HepG2 (cell line): ENCODE measurements around the gene CYP27B1. TPM values are rescaled to one million over a fixed set of nuclear protein-coding genes. Genes with fewer than 3 reads are reported as not detected.
A peak's percentile ranks its signal among the peaks of the same experiment; 100 is the strongest.

ENCODE experiments used
- CCAR2 ChIP-seq: fragments of 200-400 bp; formaldehyde crosslinking; optimal IDR thresholded peaks from 2 replicates; pipeline ENCODE3; 2018; ENCODE audit warnings: low read depth, mild to moderate bottlenecking, low read length, moderate library complexity
- DPF2 ChIP-seq: sonication (generic); formaldehyde crosslinking; IDR thresholded peaks from 2 replicates; pipeline ENCODE4 v1.4.0; 2020; ENCODE audit warnings: mild to moderate bottlenecking, low read depth, missing genetic modification reagents, borderline replicate concordance
- FIP1L1 ChIP-seq: fragments of 200-400 bp; formaldehyde crosslinking; IDR thresholded peaks from 2 replicates; pipeline ENCODE4 v1.6.1; 2018; ENCODE audit warnings: low read depth, mild to moderate bottlenecking, low read length, moderate library complexity, borderline replicate concordance; ENCODE audit not compliant: insufficient read depth
- FOXO4 ChIP-seq: sonication (generic); formaldehyde crosslinking; conservative IDR thresholded peaks from 2 replicates; pipeline ENCODE4 v1.8.1; 2023; ENCODE audit warnings: missing genetic modification reagents
- IRF1 ChIP-seq: sonication (generic); formaldehyde crosslinking; IDR thresholded peaks from 2 replicates; pipeline ENCODE4 v1.4.0; 2020; ENCODE audit warnings: low read depth, mild to moderate bottlenecking, missing genetic modification reagents
- KDM5A ChIP-seq: fragments of 200-600 bp; sonication (generic); IDR thresholded peaks from 2 replicates; pipeline ENCODE4 v1.7.0; 2018; ENCODE audit warnings: antibody characterized with exemption, mild to moderate bottlenecking, low read length, borderline replicate concordance
- KLF12 ChIP-seq: sonication (generic); formaldehyde crosslinking; IDR thresholded peaks from 2 replicates; pipeline ENCODE4 v1.4.0; 2020; ENCODE audit warnings: missing genetic modification reagents, borderline replicate concordance
- NR2F6 ChIP-seq, 2 experiments: IDR thresholded peaks; 2 replicates each; pipeline ENCODE4 v1.6.1; 2016; ENCODE audit warnings: antibody characterized with exemption in 1 of 2, mild to moderate bottlenecking in 1 of 2
- PCBP2 ChIP-seq: fragments of 200-400 bp; formaldehyde crosslinking; optimal IDR thresholded peaks from 2 replicates; pipeline ENCODE3; 2018; ENCODE audit warnings: low read length, low read depth; ENCODE audit not compliant: poor library complexity, severe bottlenecking
- SOX6 ChIP-seq, 2 experiments: fragments of 450-650 bp in 1 of 2; sonication (generic) in 1 of 2; formaldehyde crosslinking in 1 of 2; IDR thresholded peaks; 2 replicates each; pipeline versions ENCODE4 v1.4.0 to v1.6.1; 2017 to 2020; ENCODE audit warnings: antibody characterized with exemption in 1 of 2, mild to moderate bottlenecking in 1 of 2, missing genetic modification reagents in 1 of 2
- TRAFD1 ChIP-seq: sonication (generic); formaldehyde crosslinking; IDR thresholded peaks from 2 replicates; pipeline ENCODE4 v1.5.1; 2020; ENCODE audit warnings: missing genetic modification reagents, mild to moderate bottlenecking, borderline replicate concordance
- ZFP91 ChIP-seq: sonication (generic); formaldehyde crosslinking; IDR thresholded peaks from 2 replicates; pipeline ENCODE4 v1.9.0; 2022; ENCODE audit warnings: missing genetic modification reagents, mild to moderate bottlenecking, borderline replicate concordance
- ZMYM4 ChIP-seq: sonication (generic); formaldehyde crosslinking; IDR thresholded peaks from 2 replicates; pipeline ENCODE4 v1.8.1; 2023; ENCODE audit warnings: mild to moderate bottlenecking, missing genetic modification reagents
- ZNF30 ChIP-seq: sonication (generic); formaldehyde crosslinking; IDR thresholded peaks from 2 replicates; pipeline ENCODE4 v1.5.0; 2020; ENCODE audit warnings: mild to moderate bottlenecking, missing genetic modification reagents
- ZNF383 ChIP-seq: sonication (generic); formaldehyde crosslinking; IDR thresholded peaks from 2 replicates; pipeline ENCODE4 v1.4.0; 2020; ENCODE audit warnings: missing genetic modification reagents, mild to moderate bottlenecking, borderline replicate concordance
- ZNF543 ChIP-seq: sonication (generic); formaldehyde crosslinking; IDR thresholded peaks from 2 replicates; pipeline ENCODE4 v1.4.0; 2020; ENCODE audit warnings: mild to moderate bottlenecking, missing genetic modification reagents
- ZNF629 ChIP-seq: sonication (generic); formaldehyde crosslinking; conservative IDR thresholded peaks from 2 replicates; pipeline ENCODE4 v1.5.0; 2020; ENCODE audit warnings: missing genetic modification reagents
- ZNF770 ChIP-seq: sonication (generic); formaldehyde crosslinking; IDR thresholded peaks from 2 replicates; pipeline ENCODE4 v1.5.0; 2020; ENCODE audit warnings: mild to moderate bottlenecking, missing genetic modification reagents
- ZNF878 ChIP-seq: sonication (generic); formaldehyde crosslinking; IDR thresholded peaks from 2 replicates; pipeline ENCODE4 v1.8.1; 2023; ENCODE audit warnings: mild to moderate bottlenecking, missing genetic modification reagents, moderate library complexity
- polyA plus RNA-seq, 8 experiments: library from polyadenylated mRNA; depleted of rRNA in 3 of 8; stranded (reverse) in 7 of 8; unstranded in 1 of 8; fragments of >200 nt; fragmentation: Illumina TruSeq in 4 of 8; extraction: Trizol in 4 of 8; gene quantifications; 2 replicates each; pipeline versions ENCODE4 v1.2.1 to v1.2.3, GENCODE V29; 2011 to 2016; ENCODE audit warnings: low read depth in 4 of 8, missing spikeins in 1 of 8, mixed read lengths in 1 of 8; ENCODE audit not compliant: insufficient read depth in 1 of 8
- total RNA-seq, 5 experiments: library from RNA; depleted of rRNA; stranded (reverse); fragments of >200 nt; fragmentation: Illumina TruSeq; extraction: Trizol; gene quantifications; 2 replicates each; pipeline ENCODE4 v1.2.3, GENCODE V29; 2016; ENCODE audit warnings: low read depth in 1 of 5

CYP27B1 gene
- total and polyA plus RNA-seq, 2 of the 13 experiments (the other 11 are each of a cell fraction or from before 2014, with no cell fraction given) = 2.3 to 3.0 TPM

GRCh38 chr12:57751788-57752667 lies 14.8 kb downstream of the CYP27B1 start, which contains the start of gene CDK4 (continued):
- TF ChIP-seq IRF1 (CRISPR knock-in tag) = no peak; the same call in 1 of the 2 replicates
- no peak for TF ChIP-seq PCBP2
- TF ChIP-seq NR2F6 (IDR thresholded peaks at IDR 0.05) = no peak; the same call in 1 of the 2 replicates
- TF ChIP-seq NR2F6 (CRISPR knock-in tag; IDR thresholded peaks at IDR 0.05) = peak; percentile 62; the same call in 1 of the 2 replicates
- peak; percentile 14 for TF ChIP-seq CCAR2
- TF ChIP-seq SOX6 (IDR thresholded peaks at IDR 0.05) = no peak
- TF ChIP-seq SOX6 (CRISPR knock-in tag; IDR thresholded peaks at IDR 0.05) = peak; percentile 84
- TF ChIP-seq TRAFD1 (CRISPR knock-in tag) = no peak; the same call in 1 of the 2 replicates
- TF ChIP-seq ZMYM4 (CRISPR knock-in tag) = peak; percentile 91
- peak; percentile 5; the same call in 1 of the 2 replicates for TF ChIP-seq ZNF878 (CRISPR knock-in tag)
- no peak for TF ChIP-seq FIP1L1
- TF ChIP-seq KDM5A = peak; percentile 81; the same call in 1 of the 2 replicates
- TF ChIP-seq DPF2 = no peak
- peak; percentile 96 for TF ChIP-seq ZFP91 (CRISPR knock-in tag)
- no peak for TF ChIP-seq ZNF30 (CRISPR knock-in tag)
- TF ChIP-seq ZNF543 = peak; percentile 76
- TF ChIP-seq ZNF629 (CRISPR knock-in tag) = no peak
- TF ChIP-seq ZNF383 (CRISPR knock-in tag) = peak; percentile 28; the same call in 1 of the 2 replicates
- TF ChIP-seq ZNF770 = peak; percentile 43
- peak; percentile 94 for TF ChIP-seq KLF12 (CRISPR knock-in tag)
- TF ChIP-seq FOXO4 (CRISPR knock-in tag) = 0 out of 2 replicates have a peak, but pooled peaks have one; percentile 3
